Fibroblast of the conjunctiva (primary cell): Measurements from ENCODE around the gene OR1S2.
"Not testable (repeated sequence)": the region's sequence is repeated elsewhere in the genome, so short reads cannot be mapped to it uniquely, and the experiment has no call there.

ENCODE experiments used
- DNase-seq: peaks from one replicate; pipeline ENCODE4 v3.0.0-alpha.2; 2010; ENCODE audit warnings: low read depth

The OR1S2 gene, protein sequence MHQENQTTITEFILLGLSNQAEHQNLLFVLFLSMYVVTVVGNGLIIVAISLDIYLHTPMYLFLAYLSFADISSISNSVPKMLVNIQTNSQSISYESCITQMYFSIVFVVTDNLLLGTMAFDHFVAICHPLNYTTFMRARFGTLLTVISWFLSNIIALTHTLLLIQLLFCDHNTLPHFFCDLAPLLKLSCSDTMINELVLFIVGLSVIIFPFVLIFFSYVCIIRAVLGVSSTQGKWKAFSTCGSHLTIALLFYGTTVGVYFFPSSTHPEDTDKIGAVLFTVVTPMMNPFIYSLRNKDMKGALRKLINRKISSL

DNA sequence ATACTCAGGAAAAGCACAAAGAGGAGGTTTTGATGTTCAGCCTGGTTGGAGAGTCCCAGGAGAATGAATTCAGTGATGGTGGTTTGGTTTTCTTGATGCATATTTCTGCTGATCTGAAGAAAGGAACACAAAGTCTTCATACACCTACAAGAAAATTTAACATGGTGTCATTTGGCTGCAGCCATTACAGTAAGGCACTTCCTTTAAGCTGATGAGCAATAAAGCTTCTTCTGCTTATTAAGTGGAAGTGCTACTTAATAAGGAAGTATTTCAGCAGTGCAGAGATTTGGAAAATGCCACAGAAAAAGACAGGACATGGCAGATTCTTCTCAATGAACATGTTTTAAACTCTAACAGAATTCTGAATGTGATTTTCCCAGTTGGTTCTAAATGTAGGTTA is at the start of gene OR1S2:
TSS of gene OR1S2 (minus strand) at position 101 of the 400 bp plus-strand sequence. CDS start at position 101, 0 bp downstream.
- no peak for DNase-seq

DNA sequence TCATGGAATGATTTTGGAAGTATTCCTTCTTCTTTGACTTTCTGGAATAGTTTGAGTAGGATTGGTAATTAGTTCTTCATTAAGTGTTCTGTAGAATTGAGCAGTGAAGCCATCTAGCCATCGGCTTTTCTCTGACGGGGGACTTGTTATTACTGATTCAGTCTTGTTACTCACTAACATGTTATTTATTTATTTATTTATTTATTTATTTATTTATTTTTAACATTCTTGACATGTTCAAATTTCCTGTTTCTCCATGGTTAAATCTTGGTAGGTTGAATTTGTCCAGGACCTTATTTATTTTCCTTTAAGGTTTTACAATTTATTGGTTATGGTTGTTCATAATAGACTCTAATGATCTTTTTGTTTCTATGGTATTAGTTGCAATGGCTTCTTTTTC is 40.0 kb upstream of the OR1S2 start:
- DNase-seq = no peak

DNA sequence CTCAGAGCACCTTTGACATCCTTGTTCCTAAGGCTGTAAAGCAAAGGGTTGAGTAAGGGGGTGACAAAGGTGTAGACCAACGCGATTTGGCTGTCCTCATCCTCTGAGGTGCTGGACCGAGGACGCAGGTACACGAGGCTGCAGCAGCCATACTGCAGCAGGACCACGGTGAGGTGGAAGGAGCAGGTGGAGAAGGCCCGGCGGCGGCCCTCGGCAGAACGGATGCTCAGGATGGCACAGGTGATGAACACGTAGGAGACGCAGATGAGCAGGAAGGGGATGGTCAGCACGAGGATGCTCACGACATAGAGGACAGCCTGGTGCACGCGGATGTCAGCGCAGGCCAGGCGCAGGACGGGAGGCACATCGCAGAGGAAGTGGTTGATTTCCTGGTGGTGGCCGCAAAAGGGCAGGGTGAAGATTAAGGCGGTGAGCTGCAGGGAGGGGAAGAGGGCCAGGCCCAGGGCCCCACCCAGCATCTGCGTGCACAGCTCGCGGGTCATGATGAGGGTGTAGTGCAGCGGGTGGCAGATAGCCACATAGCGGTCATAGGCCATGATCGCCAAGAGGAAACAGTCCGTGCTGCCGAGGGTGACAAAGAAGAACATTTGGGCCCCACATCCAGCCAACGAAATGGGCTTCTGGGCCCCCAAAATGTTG is 24.1 kb upstream of the OR1S2 start:
- DNase-seq = no peak

DNA sequence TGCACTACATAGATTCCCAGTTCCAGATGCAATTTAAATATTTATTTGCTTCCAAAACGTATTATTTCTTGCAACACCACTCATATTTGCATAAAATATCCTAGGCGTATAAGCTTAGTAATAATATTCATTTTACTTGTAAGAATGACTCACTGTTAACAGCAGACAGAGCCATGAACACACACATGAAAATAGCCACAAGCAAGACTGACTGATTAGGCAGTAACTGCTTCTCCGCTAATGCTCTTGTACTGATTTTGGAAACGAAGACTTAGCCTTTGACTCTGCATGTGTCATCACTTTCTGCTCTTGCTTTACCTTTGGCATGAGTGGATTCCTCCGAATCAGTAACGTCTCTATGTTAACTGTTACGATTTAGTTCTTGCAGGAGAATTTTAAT is 18.8 kb upstream of the OR1S2 start:
- no peak for DNase-seq

DNA sequence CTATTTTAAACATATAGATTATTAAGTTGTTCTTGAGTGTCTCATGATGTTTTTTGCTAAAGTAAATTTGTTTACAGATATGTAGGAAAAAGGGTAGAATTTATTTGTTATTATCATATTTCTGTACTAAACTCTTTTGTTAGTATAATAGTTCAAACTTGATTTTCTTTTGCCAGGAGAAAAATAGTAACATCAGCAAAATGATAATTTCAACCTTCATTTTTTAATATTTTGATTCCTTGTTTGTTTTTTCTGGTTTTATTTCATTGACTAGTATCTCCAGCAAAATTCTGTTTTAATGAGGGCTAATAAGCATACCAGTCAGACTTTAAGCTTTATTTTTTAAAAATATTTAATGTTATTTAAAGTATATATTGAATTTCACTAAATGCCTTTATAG is 12.5 kb upstream of the OR1S2 start:
- no peak for DNase-seq

DNA sequence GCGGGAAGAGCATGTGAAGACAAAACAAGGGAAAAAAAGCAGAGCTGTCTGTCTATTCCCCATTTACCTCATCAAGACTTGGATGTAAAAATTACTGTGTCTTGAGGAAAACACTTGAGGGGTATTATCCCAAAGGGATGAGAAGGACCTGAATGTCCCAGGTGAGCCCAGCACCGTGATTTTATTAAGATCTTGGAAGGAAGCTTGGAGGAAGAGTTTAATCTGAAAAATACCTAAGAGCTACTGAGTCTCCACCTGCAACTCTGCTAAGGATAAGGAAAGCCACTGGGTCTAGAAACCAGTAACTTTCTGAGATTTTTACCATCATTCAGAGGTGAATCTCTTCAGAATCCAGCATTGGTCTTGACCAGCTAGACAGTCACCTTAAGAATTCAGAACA is 8.5 kb upstream of the OR1S2 start, which contains the start of gene OR1S1:
TSS of gene OR1S1 (plus strand) at position 301 of the 400 bp plus-strand sequence.
- DNase-seq = not testable (repeated sequence)

DNA sequence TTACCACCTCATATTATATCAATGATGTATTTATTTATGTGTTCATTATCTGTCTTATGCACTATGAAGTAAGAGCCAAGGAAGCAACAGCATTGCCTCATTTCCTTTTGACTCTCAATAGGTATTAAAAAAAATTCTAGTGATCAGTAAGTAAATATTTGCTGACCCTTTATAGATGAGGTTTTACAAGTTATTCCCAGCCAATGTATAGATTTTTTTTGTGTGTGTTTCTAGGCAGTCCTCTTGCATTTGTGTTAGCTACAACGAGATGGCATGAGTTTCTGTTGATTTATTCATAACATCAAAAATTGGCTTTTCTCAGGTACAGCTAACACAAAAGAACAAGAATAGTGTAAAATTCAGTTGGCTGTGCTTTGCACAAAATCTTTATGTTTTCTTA is 4.7 kb downstream of the OR1S2 start:
- DNase-seq = no peak

DNA sequence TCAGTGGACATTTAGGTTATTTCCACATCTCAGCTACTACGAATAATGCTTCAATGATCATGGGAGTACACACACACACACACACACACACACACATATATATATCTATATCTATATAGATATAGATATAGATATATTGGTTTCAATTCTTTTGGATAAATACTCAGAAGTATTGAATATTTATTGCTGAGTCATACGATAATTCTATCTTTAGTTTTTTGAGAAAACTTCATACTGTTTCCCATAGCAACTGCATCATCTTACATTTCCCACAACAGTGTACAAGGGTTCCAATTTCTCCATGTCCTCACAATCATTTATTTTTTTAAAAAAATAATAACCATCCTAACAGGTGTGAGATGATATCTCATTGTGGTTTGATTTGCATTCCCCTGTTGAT is 8.0 kb downstream of the OR1S2 start:
- DNase-seq = no peak

DNA sequence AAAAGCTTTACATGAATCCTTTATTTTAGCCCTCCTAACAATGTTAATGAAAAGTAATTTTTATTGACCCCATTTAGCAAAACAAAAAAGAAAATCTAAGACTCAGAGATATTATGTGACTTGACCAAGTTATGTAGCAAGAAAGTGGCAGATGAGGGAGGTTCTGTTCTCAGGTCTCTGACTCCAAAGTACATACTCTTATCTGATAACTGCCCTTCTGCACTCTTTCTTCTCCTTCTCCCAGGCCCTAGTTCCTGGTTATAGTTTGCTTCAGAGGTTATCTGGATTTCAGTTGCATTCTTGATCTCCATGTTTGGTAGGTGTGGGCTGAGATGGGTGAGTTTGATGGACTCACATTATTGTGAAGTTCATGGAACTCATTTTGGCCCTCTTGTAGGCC is 10.6 kb downstream of the OR1S2 start:
- DNase-seq = no peak

DNA sequence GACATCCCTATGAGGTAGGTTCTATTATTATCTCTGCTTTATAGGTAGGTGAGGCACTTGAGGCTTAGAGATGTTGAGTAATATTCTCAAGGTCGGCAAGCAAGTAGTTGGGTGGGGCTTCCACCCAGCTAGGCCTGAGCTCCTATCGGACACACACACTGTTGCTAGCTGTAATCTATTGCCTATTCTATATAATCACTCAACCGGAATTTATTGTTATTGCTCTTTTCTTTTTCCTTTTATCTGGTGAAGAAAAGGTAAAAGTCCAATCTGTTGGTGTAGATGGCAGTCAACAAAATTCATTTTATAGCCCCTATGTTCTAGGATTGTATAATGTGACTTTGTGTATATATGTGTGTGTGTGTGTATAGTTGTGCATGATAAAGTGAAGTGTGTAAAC is 11.7 kb downstream of the OR1S2 start:
- no peak for DNase-seq

DNA sequence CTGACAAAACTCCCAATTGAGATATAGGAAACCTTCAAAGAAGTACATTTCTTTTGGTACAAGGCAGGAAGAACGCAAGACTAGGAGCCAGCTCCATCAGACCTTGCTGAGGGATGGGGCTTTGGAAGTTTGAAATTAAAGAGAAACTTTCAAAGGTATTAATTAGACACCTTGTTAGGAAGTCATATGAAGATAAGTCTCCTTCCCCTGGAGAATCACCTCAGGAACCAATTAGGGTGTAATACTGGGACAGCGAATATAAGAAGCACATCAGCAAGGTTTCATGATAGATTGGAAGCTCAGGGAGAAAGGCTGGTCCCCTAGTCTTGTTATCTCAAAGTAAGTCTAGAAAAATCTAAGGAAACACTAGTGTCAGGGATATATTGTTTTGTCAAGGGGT is 15.2 kb downstream of the OR1S2 start, which contains the start of gene OR9Q2:
TSS of gene OR9Q2 (plus strand) at position 301 of the 400 bp plus-strand sequence. CDS start 1,421 bp downstream, outside the sequence.
- DNase-seq = no peak

DNA sequence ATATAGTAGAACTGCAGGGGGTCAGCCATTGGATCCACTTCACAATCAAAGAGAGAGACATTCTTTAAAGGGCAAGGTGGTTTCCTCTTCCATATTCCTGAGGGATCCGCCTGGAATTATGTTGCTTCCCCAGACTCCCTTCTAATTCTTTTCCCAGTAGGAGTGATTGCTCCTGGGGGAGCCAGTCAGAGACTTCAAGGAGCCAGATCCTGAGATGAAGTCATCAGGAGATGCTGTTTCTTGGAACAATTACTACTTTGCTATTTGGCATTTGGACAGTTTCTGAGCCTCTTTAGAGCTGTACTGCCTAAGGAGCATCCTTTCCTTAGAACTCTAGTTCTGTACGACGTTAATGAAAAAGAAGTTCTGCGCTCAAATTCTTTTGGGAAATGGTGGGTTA is 17.0 kb downstream of the OR1S2 start:
- no peak for DNase-seq

DNA sequence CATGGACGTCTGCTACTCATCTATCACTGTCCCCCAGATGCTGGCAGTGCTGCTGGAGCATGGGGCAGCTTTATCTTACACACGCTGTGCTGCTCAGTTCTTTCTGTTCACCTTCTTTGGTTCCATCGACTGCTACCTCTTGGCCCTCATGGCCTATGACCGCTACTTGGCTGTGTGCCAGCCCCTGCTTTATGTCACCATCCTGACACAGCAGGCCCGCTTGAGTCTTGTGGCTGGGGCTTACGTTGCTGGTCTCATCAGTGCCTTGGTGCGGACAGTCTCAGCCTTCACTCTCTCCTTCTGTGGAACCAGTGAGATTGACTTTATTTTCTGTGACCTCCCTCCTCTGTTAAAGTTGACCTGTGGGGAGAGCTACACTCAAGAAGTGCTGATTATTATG is 24.3 kb downstream of the OR1S2 start:
- DNase-seq = no peak

DNA sequence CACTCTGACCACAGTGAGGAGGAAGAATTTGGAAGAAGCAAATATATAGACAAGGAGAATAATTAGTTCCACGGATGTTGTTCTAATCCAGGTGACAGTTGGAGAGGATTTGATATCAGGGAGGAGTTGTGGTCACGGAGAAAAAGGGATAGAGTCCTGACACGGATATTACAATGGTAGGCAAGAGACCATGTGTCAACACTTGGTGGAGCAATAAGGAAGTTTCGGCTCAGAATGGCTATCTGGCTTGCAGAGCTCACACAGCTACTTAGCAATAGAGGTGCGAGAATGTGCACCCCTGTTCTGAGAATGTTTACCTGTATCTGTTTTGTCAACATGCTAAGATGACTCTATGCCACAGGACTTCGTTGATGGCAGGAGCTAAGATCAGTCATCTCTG is 25.5 kb downstream of the OR1S2 start:
- no peak for DNase-seq

DNA sequence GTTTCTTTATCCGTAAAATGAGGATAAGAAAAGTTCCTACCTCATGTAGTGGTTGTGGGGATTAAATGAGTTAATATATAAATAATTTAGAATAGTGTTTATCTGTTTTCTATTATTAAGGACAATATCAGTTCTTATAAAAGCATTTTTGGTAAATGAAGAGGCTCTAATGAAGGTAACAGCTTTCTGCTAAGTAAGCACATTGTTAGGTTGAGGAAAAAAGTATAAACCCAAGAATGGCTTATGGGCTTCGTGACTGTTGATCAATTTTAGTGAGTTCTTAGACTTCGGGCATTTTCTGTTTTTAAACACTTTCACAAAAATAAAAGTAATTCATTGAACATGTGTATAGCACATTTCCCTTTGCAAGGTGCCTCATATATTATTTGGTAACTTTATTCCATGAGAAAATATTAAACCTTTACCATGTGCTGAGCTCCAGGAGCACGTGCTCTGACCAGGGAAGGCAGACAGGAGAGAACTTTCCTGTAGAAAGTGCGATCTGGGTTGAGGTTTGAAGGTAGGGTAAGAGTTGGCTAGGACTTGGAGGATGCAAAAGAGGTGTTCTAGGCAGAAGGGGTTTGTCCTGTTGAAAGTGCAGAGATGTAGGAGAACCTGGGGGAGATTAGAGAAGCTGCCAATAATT is 26.4 kb downstream of the OR1S2 start:
- no peak for DNase-seq

DNA sequence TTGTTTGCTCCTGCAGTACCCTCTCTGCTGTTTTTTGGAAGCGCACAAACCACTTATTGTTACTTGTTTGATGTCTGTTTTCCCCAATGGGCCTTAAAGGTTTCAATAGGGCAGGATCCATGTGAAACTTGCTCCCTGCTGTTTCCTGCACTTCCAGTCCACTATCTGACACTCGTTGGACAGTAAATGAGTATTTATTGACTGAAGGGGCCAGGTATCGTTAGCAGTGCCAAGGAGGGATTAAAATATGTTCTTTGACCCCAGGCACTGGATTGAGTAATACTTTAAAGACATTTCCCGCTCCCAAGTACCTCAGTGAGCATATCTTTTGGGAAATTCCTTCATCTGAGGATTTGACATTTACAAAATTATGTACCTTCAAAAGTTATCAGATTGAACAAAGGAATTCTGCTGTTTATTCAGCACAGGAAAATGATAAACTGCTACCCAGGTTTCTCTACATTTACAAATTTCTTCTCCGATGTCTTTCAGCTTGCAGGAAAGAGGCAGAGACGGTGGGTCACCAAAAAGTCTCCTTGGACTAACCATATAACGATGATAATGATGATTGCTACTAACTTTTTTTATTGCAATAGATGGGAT is 38.3 kb downstream of the OR1S2 start:
- DNase-seq = no peak

DNA sequence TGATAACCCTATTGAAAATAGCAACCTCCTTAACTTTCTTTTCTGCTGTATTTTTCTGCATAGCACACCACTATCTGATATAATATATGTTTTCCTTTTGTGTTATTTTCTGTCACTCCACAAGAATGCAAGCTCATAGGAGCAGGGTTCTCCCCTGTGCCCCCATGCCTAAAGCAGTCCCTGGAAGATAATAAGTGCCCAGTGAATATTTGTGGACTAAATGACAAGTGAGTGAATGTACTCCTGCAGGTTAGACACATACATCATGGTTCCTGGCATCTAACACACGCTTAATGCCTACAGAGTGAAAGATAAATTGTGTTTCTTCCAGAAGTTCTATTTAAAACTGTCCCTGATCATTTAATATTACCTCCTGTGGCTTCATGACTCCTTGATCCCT is 39.0 kb downstream of the OR1S2 start:
- no peak for DNase-seq

DNA sequence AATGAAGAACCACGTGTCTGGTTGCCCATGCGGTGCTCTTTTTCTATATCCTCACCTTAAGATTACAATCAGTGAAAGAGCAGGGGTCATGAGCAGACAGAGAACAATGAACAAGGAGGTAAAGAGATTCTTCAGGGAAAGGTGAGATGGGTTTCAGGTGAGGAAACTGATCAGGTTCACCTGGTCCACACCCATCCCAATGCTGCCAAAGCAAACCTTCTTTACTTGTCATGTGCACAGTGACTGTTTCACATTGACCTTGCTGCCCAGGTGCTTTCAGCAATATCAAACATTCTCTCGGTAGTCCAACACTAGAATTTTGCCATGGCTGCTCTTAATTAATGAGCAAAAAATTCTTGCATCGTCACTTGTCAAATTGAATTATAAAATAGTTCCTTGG is 39.6 kb downstream of the OR1S2 start:
- DNase-seq = no peak
